GM12878 (cell line): ENCODE measurements around the gene AFAP1. TPM values are rescaled to one million over a fixed set of nuclear protein-coding genes. Genes with fewer than 3 reads are reported as not detected.

Experiments used
- ATAC-seq: fragments of 200-7000 bp; cut with Tn5 transposase; 3 replicates; pipeline ENCODE4 v1.9.1; 2020; ENCODE audit warnings: mild to moderate bottlenecking, moderate library complexity
- BruUV-seq: library from RNA; stranded (reverse); fragments of 400-500 nt; replicated peaks from 2 replicates; lab custom pipeline; 2021; lab: Mats Ljungman, UMichigan
- CTCF ChIA-PET: fragments of 300-600 bp; sonication (Branson Sonifier 250); formaldehyde crosslinking; extraction: SDS; loops from one replicate; lab custom pipeline; 2021; ENCODE audit warnings: inconsistent platforms; lab: Yijun Ruan, JAX
- POLR2A ChIA-PET: fragments of 350-600 bp; formaldehyde crosslinking; extraction: SDS; loops from one replicate; lab custom pipeline; 2021; ENCODE audit warnings: inconsistent platforms; lab: Charles Lee
- RAD21 ChIA-PET: fragments of 300-600 bp; sonication (Branson Sonifier 250); formaldehyde crosslinking; loops from one replicate; lab custom pipeline; 2023; ENCODE audit warnings: antibody characterized with exemption; ENCODE audit not compliant: unreplicated experiment; lab: Charles Lee
- SMC1A ChIA-PET: fragments of 300-600 bp; sonication (Branson Sonifier 250); formaldehyde crosslinking; loops from one replicate; lab custom pipeline; 2023; ENCODE audit not compliant: unreplicated experiment, uncharacterized antibody; lab: Charles Lee
- DNase-seq: peaks from one replicate; pipeline ENCODE4 v3.0.0-alpha.2; 2011; ENCODE audit warnings: low read depth, low spot score
- FAIRE-seq: peaks from 3 replicates; lab custom pipeline; 2011; peaks lifted over from hg19 to GRCh38; lab: Jason Lieb, UNC
- H2AFZ ChIP-seq: 2 replicates; pipeline ENCODE4 v1.6.0; 2011; ENCODE audit warnings: low read depth, low read length, control low read depth; ENCODE audit not compliant: control insufficient read depth
- H3K27ac ChIP-seq: 2 replicates; pipeline ENCODE4 v1.5.1; 2011; ENCODE audit warnings: control low read depth; ENCODE audit not compliant: control insufficient read depth, insufficient read depth
- H3K27me3 ChIP-seq, 2 experiments: replicated peaks in 1 of 2; 2 replicates each; pipeline versions ENCODE4 v1.6.0 to v1.6.1; 2011; ENCODE audit warnings: low read length in 1 of 2; ENCODE audit not compliant: control insufficient read depth in 2 of 2, insufficient read depth in 2 of 2
- H3K36me3 ChIP-seq, 2 experiments: 2 replicates each; pipeline ENCODE4 v1.5.1; 2011; ENCODE audit warnings: low read length in 1 of 2; ENCODE audit not compliant: control insufficient read depth in 2 of 2, insufficient read depth in 2 of 2
- H3K4me1 ChIP-seq: 2 replicates; pipeline ENCODE4 v1.6.1; 2011; ENCODE audit warnings: mild to moderate bottlenecking, low read length, moderate library complexity, mixed read lengths; ENCODE audit not compliant: control insufficient read depth, insufficient read depth
- H3K4me2 ChIP-seq: 2 replicates; pipeline ENCODE4 v1.6.0; 2011; ENCODE audit warnings: control low read depth; ENCODE audit not compliant: control insufficient read depth, insufficient read depth
- H3K4me3 ChIP-seq: fragments of 200-600 bp; sonication (generic); 2 replicates; pipeline ENCODE4 v1.5.1; 2016
- H3K79me2 ChIP-seq: 2 replicates; pipeline ENCODE4 v1.6.0; 2011; ENCODE audit warnings: low read length; ENCODE audit not compliant: control insufficient read depth, insufficient read depth
- H3K9ac ChIP-seq: 2 replicates; pipeline ENCODE4 v1.8.0; 2011; ENCODE audit warnings: low read length, control low read depth, mixed read lengths; ENCODE audit not compliant: control insufficient read depth, insufficient read depth
- H3K9me3 ChIP-seq: replicated peaks from 3 replicates; pipeline ENCODE4 v1.5.1; 2011; ENCODE audit warnings: mild to moderate bottlenecking, low read length; ENCODE audit not compliant: control insufficient read depth, insufficient read depth
- H4K20me1 ChIP-seq: 2 replicates; pipeline ENCODE4 v1.6.0; 2011; ENCODE audit not compliant: control insufficient read depth, insufficient read depth
- BMI1 ChIP-seq: fragments of 450-650 bp; IDR thresholded peaks from 2 replicates; pipeline ENCODE4 v1.6.1; 2016; ENCODE audit warnings: mild to moderate bottlenecking, moderate library complexity, borderline replicate concordance
- BRCA1 ChIP-seq: IDR thresholded peaks from 2 replicates; pipeline ENCODE4 v1.6.1; 2011; ENCODE audit warnings: low read depth, low read length, improper control_type of control experiment
- CBX3 ChIP-seq: fragments of 200-600 bp; sonication (generic); IDR thresholded peaks from 2 replicates; pipeline ENCODE4 v1.6.1; 2016; ENCODE audit warnings: low read depth, borderline replicate concordance
- CBX5 ChIP-seq: sonication (generic); IDR thresholded peaks from 2 replicates; pipeline ENCODE4 v1.6.1; 2016; ENCODE audit warnings: low read depth, moderate library complexity, mild to moderate bottlenecking, inconsistent platforms
- CEBPB ChIP-seq, 2 experiments: fragments of 150-350 bp in 1 of 2; IDR thresholded peaks; 2 replicates each; pipeline ENCODE4 v1.6.1; 2012 to 2014; ENCODE audit warnings: low read depth in 2 of 2, low read length in 2 of 2, borderline replicate concordance in 1 of 2, inconsistent platforms in 1 of 2
- CHD4 ChIP-seq: fragments of 200-600 bp; sonication (generic); IDR thresholded peaks from 2 replicates; pipeline ENCODE4 v1.6.1; 2016; ENCODE audit warnings: mild to moderate bottlenecking
- EED ChIP-seq: sonication (generic); IDR thresholded peaks from 2 replicates; pipeline ENCODE4 v1.6.1; 2016; ENCODE audit warnings: antibody characterized with exemption, low read depth
- FOS ChIP-seq: IDR thresholded peaks from 3 replicates; pipeline ENCODE4 v1.6.1; 2011; ENCODE audit warnings: borderline replicate concordance; ENCODE audit not compliant: insufficient read length; ENCODE audit errors: extremely low read depth
- NFYA ChIP-seq: IDR thresholded peaks from 2 replicates; pipeline ENCODE4 v1.6.1; 2011; ENCODE audit warnings: low read depth, mild to moderate bottlenecking, low read length, improper control_type of control experiment, borderline replicate concordance
- NR2C2 ChIP-seq: IDR thresholded peaks from 2 replicates; pipeline ENCODE4 v1.6.1; 2011; ENCODE audit warnings: borderline replicate concordance, low read depth; ENCODE audit not compliant: control insufficient read depth, insufficient read length
- SPI1 ChIP-seq: IDR thresholded peaks from 2 replicates; pipeline ENCODE4 v1.6.1; 2011; ENCODE audit warnings: low read depth, mild to moderate bottlenecking, low read length, moderate library complexity, borderline replicate concordance; ENCODE audit not compliant: insufficient read depth
- SREBF2 ChIP-seq: IDR thresholded peaks from 2 replicates; pipeline ENCODE4 v1.6.1; 2012; ENCODE audit warnings: mild to moderate bottlenecking, low read length
- SUPT20H ChIP-seq: IDR thresholded peaks from 2 replicates; pipeline ENCODE4 v1.6.1; 2011; ENCODE audit warnings: low read depth, mild to moderate bottlenecking, low read length, moderate library complexity, borderline replicate concordance; ENCODE audit not compliant: control insufficient read depth
- TARDBP ChIP-seq: IDR thresholded peaks from 2 replicates; pipeline ENCODE4 v1.6.1; 2016; ENCODE audit warnings: borderline replicate concordance
- USF2 ChIP-seq: IDR thresholded peaks from 2 replicates; pipeline ENCODE4 v1.6.1; 2011; ENCODE audit warnings: low read depth, low read length, improper control_type of control experiment, borderline replicate concordance
- YY1 ChIP-seq: IDR thresholded peaks from 2 replicates; pipeline ENCODE4 v1.6.1; 2011; ENCODE audit warnings: low read depth, mild to moderate bottlenecking, low read length
- ZNF384 ChIP-seq: IDR thresholded peaks from 2 replicates; pipeline ENCODE4 v1.6.1; 2012; ENCODE audit warnings: low read depth, mild to moderate bottlenecking, low read length, improper control_type of control experiment, borderline replicate concordance
- ZSCAN29 ChIP-seq: fragments of 450-650 bp; IDR thresholded peaks from 2 replicates; pipeline ENCODE4 v1.6.1; 2017; ENCODE audit warnings: mild to moderate bottlenecking, moderate library complexity
- WGBS: methylation state at CpG from one replicate; pipeline ENCODE4 v1.1.6; 2016; ENCODE audit warnings: low lambda C conversion rate; ENCODE audit not compliant: insufficient replicate concordance, insufficient coverage; ENCODE audit errors: missing lambda C conversion rate; 5-methylcytosine and 5-hydroxymethylcytosine counted together
- in situ Hi-C: fragments of 300-500 bp; cut with MboI; formaldehyde crosslinking; loops from 9 replicates; pipeline ENCODE4 v1.14.3; 2018; ENCODE audit warnings: mixed read lengths
- intact Hi-C: fragments of 100-400 bp; cut with micrococcal nuclease; formaldehyde crosslinking; loops from one replicate; pipeline ENCODE4 v1.14.2; 2022; ENCODE audit not compliant: unreplicated experiment
- polyA plus RNA-seq, 11 experiments: library from polyadenylated mRNA; depleted of rRNA in 4 of 11; unstranded in 6 of 11; stranded (reverse) in 5 of 11; fragments of >200 nt; fragmentation: Nextera tagmentation in 4 of 11; fragmentation: Illumina TruSeq in 1 of 11; extraction: Ambion mirVana in 4 of 11; extraction: Trizol in 1 of 11; gene quantifications; 1 replicate in 1 of 11; 2 replicates in 10 of 11; pipeline versions ENCODE4 v1.2.1 to v1.2.3, GENCODE V29; 2011 to 2016; ENCODE audit warnings: inconsistent platforms in 2 of 11, missing spikeins in 2 of 11, low read depth in 1 of 11
- total RNA-seq, 4 experiments: library from RNA; depleted of rRNA in 3 of 4; stranded (reverse); fragments of >200 nt in 3 of 4; fragmentation: Illumina TruSeq in 1 of 4; extraction: Trizol in 1 of 4; gene quantifications; 2 replicates each; pipeline versions ENCODE4 v1.2.1 to v1.2.3, GENCODE V29; 2013 to 2021
- TF ChIP-seq, protein P1 (sequence below): fragments of 450-650 bp; IDR thresholded peaks from 2 replicates; pipeline ENCODE4 v1.6.1; 2018; ENCODE audit warnings: mild to moderate bottlenecking, low read depth, moderate library complexity; ENCODE audit not compliant: partially characterized antibody
- TF ChIP-seq, protein P2 (sequence below): fragments of 450-650 bp; IDR thresholded peaks from 2 replicates; pipeline ENCODE4 v1.6.1; 2016; ENCODE audit warnings: mild to moderate bottlenecking

AFAP1 gene
- total and polyA plus RNA-seq, 10 of the 15 experiments (the other 5 are each of a cell fraction or from before 2014, with no cell fraction given): 0.02 to 0.23 (median 0.09) TPM; not detected in 1

- Histone ChIP-seq H3K9me3 (no peaks in the 10 kb centered on the region), H3K36me3 (no peaks in the 10 kb centered on the region), H4K20me1 (no peaks in the 10 kb centered on the region), H3K9ac (no peak overlapping the region), H3K4me2 (no peak overlapping the region), H3K4me3 (no peak overlapping the region), H3K27me3 (no peaks in the 10 kb centered on the region; a peak in 1 of 4 replicates), H3K27ac (no peak overlapping the region), H2AFZ (no peak overlapping the region), H3K4me1 (no peaks in the 10 kb centered on the region), H3K79me2 (no peaks in the 10 kb centered on the region)
- in situ Hi-C loops: no loop called here
- FAIRE-seq (no peak), ATAC-seq (no peak), DNase-seq (no peak)
- WGBS: 53% methylated on average over 8 of the region's 8 CpGs
- SMC1A ChIA-PET: interaction anchor here (1.3 kb wide), 1 partner anchor 173 kb away, joined by 3 read pairs; no protein-coding TSS in a partner anchor
- BruUV-seq: no TSS peak
- POLR2A ChIA-PET: no interaction called here
- RAD21 ChIA-PET: no interaction called here
- CTCF ChIA-PET: interaction anchor here (7.7 kb wide), 1 partner anchor 179 kb away, joined by 104 read pairs; no protein-coding TSS in a partner anchor
- TF ChIP-seq SUPT20H (no peak), BMI1 (no peak), BRCA1 (no peak), FOS (no peak), ZNF384 (no peak), YY1 (no peak), NR2C2 (no peak), TARDBP (no peak), CHD4 (no peak), SPI1 (no peak), CBX3 (no peak), NFYA (no peak), ZSCAN29 (no peak), EED (no peak), CEBPB (IDR thresholded peaks at IDR 0.05; ENCODE audit: borderline replicate concordance in 1 of 2, low read depth in 2 of 2, low read length in 2 of 2) (no peak), USF2 (no peak), SREBF2 (no peak), CBX5 (no peak)
- TF ChIP-seq, protein P1, sequence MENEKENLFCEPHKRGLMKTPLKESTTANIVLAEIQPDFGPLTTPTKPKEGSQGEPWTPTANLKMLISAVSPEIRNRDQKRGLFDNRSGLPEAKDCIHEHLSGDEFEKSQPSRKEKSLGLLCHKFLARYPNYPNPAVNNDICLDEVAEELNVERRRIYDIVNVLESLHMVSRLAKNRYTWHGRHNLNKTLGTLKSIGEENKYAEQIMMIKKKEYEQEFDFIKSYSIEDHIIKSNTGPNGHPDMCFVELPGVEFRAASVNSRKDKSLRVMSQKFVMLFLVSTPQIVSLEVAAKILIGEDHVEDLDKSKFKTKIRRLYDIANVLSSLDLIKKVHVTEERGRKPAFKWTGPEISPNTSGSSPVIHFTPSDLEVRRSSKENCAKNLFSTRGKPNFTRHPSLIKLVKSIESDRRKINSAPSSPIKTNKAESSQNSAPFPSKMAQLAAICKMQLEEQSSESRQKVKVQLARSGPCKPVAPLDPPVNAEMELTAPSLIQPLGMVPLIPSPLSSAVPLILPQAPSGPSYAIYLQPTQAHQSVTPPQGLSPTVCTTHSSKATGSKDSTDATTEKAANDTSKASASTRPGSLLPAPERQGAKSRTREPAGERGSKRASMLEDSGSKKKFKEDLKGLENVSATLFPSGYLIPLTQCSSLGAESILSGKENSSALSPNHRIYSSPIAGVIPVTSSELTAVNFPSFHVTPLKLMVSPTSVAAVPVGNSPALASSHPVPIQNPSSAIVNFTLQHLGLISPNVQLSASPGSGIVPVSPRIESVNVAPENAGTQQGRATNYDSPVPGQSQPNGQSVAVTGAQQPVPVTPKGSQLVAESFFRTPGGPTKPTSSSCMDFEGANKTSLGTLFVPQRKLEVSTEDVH: no peak
- TF ChIP-seq, protein P2, sequence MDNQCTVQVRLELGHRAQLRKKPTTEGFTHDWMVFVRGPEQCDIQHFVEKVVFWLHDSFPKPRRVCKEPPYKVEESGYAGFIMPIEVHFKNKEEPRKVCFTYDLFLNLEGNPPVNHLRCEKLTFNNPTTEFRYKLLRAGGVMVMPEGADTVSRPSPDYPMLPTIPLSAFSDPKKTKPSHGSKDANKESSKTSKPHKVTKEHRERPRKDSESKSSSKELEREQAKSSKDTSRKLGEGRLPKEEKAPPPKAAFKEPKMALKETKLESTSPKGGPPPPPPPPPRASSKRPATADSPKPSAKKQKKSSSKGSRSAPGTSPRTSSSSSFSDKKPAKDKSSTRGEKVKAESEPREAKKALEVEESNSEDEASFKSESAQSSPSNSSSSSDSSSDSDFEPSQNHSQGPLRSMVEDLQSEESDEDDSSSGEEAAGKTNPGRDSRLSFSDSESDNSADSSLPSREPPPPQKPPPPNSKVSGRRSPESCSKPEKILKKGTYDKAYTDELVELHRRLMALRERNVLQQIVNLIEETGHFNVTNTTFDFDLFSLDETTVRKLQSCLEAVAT: no peak
- intact Hi-C loops: no loop called here
These were observed 131.5 kb downstream of the AFAP1 start for GRCh38 chr4:7808181-7808580.
